Measurements from ENCODE around the gene GPS1. TPM values are rescaled to one million over a fixed set of nuclear protein-coding genes. Genes with fewer than 3 reads are reported as not detected.

GPS1 gene
- total RNA-seq, 2 donors from 2014 or later, result 79.5 to 90.8 TPM

GRCh38 chr17:82031885-82032627 lies 19.6 kb upstream of the GPS1 start:
- no peak for DNase-seq (ENCODE audit: low spot score)
- no peaks in the 10 kb centered on the region for H3K9me3 ChIP-seq
- H3K36me3 ChIP-seq, result no peaks in the 10 kb centered on the region
- no peak for TF ChIP-seq CTCF (IDR thresholded peaks at IDR 0.05)
- peaks cover 0 to 34% of the 10 kb centered on the region in 2 donors for H3K4me1 ChIP-seq
- no peak overlapping the region for H3K27ac ChIP-seq
- no peaks in the 10 kb centered on the region for H3K27me3 ChIP-seq
- H3K4me3 ChIP-seq, result peak overlapping the region; percentile 26 to 41

GRCh38 chr17:82033359-82034085 lies 18.2 kb upstream of the GPS1 start:
- H3K27ac ChIP-seq, result no peak overlapping the region
- H3K4me1 ChIP-seq, result peaks cover 0 to 38% of the 10 kb centered on the region in 2 donors
- no peaks in the 10 kb centered on the region for H3K27me3 ChIP-seq
- H3K9me3 ChIP-seq, result no peaks in the 10 kb centered on the region
- no peak for TF ChIP-seq CTCF (IDR thresholded peaks at IDR 0.05)
- H3K36me3 ChIP-seq, result no peaks in the 10 kb centered on the region
- no peak overlapping the region for H3K4me3 ChIP-seq
- DNase-seq (ENCODE audit: low spot score), result no peak

GRCh38 chr17:82034371-82035011 lies 17.2 kb upstream of the GPS1 start:
- no peak overlapping the region for H3K4me3 ChIP-seq
- H3K27ac ChIP-seq, result no peak overlapping the region
- no peak for DNase-seq (ENCODE audit: low spot score)
- H3K27me3 ChIP-seq, result no peaks in the 10 kb centered on the region
- H3K9me3 ChIP-seq, result no peaks in the 10 kb centered on the region
- TF ChIP-seq CTCF (IDR thresholded peaks at IDR 0.05), result no peak
- H3K36me3 ChIP-seq, result no peaks in the 10 kb centered on the region
- peaks cover 0 to 38% of the 10 kb centered on the region in 2 donors for H3K4me1 ChIP-seq

- TF ChIP-seq CTCF (IDR thresholded peaks at IDR 0.05), result no peak
- Histone ChIP-seq H3K27me3 (no peaks in the 10 kb centered on the region), H3K36me3 (no peaks in the 10 kb centered on the region), H3K4me3 (no peak overlapping the region), H3K27ac (no peak overlapping the region), H3K9me3 (no peaks in the 10 kb centered on the region), H3K4me1 (peaks cover 0 to 31% of the 10 kb centered on the region in 2 donors)
- no peak for DNase-seq (ENCODE audit: low spot score)
Measured at GRCh38 chr17:82035488-82035887, 16.2 kb upstream of the GPS1 start.

- H3K9me3 ChIP-seq, result no peaks in the 10 kb centered on the region
- peak overlapping the region; percentile 94 to 98 for H3K27ac ChIP-seq
- no peak for DNase-seq (ENCODE audit: low spot score)
- peak overlapping the region; percentile 68 to 71 for H3K4me3 ChIP-seq
- peaks cover 0 to 25% of the 10 kb centered on the region in 2 donors for H3K4me1 ChIP-seq
- no peak for TF ChIP-seq CTCF (IDR thresholded peaks at IDR 0.05)
- H3K27me3 ChIP-seq, result no peaks in the 10 kb centered on the region
- no peaks in the 10 kb centered on the region for H3K36me3 ChIP-seq
Measured at GRCh38 chr17:82035956-82036633, 15.6 kb upstream of the GPS1 start.
